Measurements from ENCODE around the gene FKBP8.

Gene FKBP8

GRCh38 chr19:18538115-18538514 is 5.3 kb downstream of the FKBP8 start:
- H3K4me1 ChIP-seq (ENCODE audit: insufficient read depth, poor library complexity, severe bottlenecking), result no peaks in the 10 kb centered on the region
- H3K27me3 ChIP-seq (ENCODE audit: insufficient read depth, poor library complexity, severe bottlenecking), result no peaks in the 10 kb centered on the region
- H3K36me3 ChIP-seq (ENCODE audit: low read depth), result peaks cover 54% of the 10 kb centered on the region
- no peak overlapping the region for H3K4me3 ChIP-seq (ENCODE audit: severe bottlenecking)
- no peaks in the 10 kb centered on the region for H3K9me3 ChIP-seq (ENCODE audit: severe bottlenecking)
- DNase-seq (ENCODE audit: low spot score) (no peak), ATAC-seq (ENCODE audit: low read depth) (no peak)
- no peak overlapping the region for H3K27ac ChIP-seq (ENCODE audit: poor library complexity, severe bottlenecking)
- TF ChIP-seq CTCF (IDR thresholded peaks at IDR 0.05; ENCODE audit: poor library complexity, severe bottlenecking), result no peak

- H3K27ac ChIP-seq (ENCODE audit: poor library complexity, severe bottlenecking), result no peak overlapping the region
- H3K4me1 ChIP-seq (ENCODE audit: insufficient read depth, poor library complexity, severe bottlenecking), result no peaks in the 10 kb centered on the region
- DNase-seq (ENCODE audit: low spot score), result no peak
- ATAC-seq (ENCODE audit: low read depth), result no peak
- H3K36me3 ChIP-seq (ENCODE audit: low read depth), result peaks cover 61% of the 10 kb centered on the region
- H3K9me3 ChIP-seq (ENCODE audit: severe bottlenecking), result no peaks in the 10 kb centered on the region
- no peak for TF ChIP-seq CTCF (IDR thresholded peaks at IDR 0.05; ENCODE audit: poor library complexity, severe bottlenecking)
- H3K4me3 ChIP-seq (ENCODE audit: severe bottlenecking), result no peak overlapping the region
- H3K27me3 ChIP-seq (ENCODE audit: insufficient read depth, poor library complexity, severe bottlenecking), result no peaks in the 10 kb centered on the region
Measured at GRCh38 chr19:18537431-18537830, 5.9 kb downstream of the FKBP8 start.

GRCh38 chr19:18536475-18536874 is 6.9 kb downstream of the FKBP8 start:
- Histone ChIP-seq H3K27ac (ENCODE audit: poor library complexity, severe bottlenecking) (no peak overlapping the region), H3K9me3 (ENCODE audit: severe bottlenecking) (no peaks in the 10 kb centered on the region), H3K36me3 (ENCODE audit: low read depth) (peaks cover 66% of the 10 kb centered on the region), H3K4me3 (ENCODE audit: severe bottlenecking) (no peak overlapping the region), H3K4me1 (ENCODE audit: insufficient read depth, poor library complexity, severe bottlenecking) (no peaks in the 10 kb centered on the region), H3K27me3 (ENCODE audit: insufficient read depth, poor library complexity, severe bottlenecking) (no peaks in the 10 kb centered on the region)
- ATAC-seq (ENCODE audit: low read depth) (no peak), DNase-seq (ENCODE audit: low spot score) (no peak)
- no peak for TF ChIP-seq CTCF (IDR thresholded peaks at IDR 0.05; ENCODE audit: poor library complexity, severe bottlenecking)

GRCh38 chr19:18533058-18533457 is 10.3 kb downstream of the FKBP8 start:
- H3K4me1 ChIP-seq (ENCODE audit: insufficient read depth, poor library complexity, severe bottlenecking), result no peaks in the 10 kb centered on the region
- no peak overlapping the region for H3K27ac ChIP-seq (ENCODE audit: poor library complexity, severe bottlenecking)
- TF ChIP-seq CTCF (IDR thresholded peaks at IDR 0.05; ENCODE audit: poor library complexity, severe bottlenecking), result no peak
- H3K4me3 ChIP-seq (ENCODE audit: severe bottlenecking), result no peak overlapping the region
- H3K27me3 ChIP-seq (ENCODE audit: insufficient read depth, poor library complexity, severe bottlenecking), result no peaks in the 10 kb centered on the region
- no peaks in the 10 kb centered on the region for H3K9me3 ChIP-seq (ENCODE audit: severe bottlenecking)
- DNase-seq (ENCODE audit: low spot score) (peak; percentile 47), ATAC-seq (ENCODE audit: low read depth) (no peak)
- peaks cover 49% of the 10 kb centered on the region for H3K36me3 ChIP-seq (ENCODE audit: low read depth)

- TF ChIP-seq CTCF (IDR thresholded peaks at IDR 0.05; ENCODE audit: poor library complexity, severe bottlenecking), result no peak
- Histone ChIP-seq H3K27ac (ENCODE audit: poor library complexity, severe bottlenecking) (no peak overlapping the region), H3K4me1 (ENCODE audit: insufficient read depth, poor library complexity, severe bottlenecking) (no peaks in the 10 kb centered on the region), H3K4me3 (ENCODE audit: severe bottlenecking) (no peak overlapping the region), H3K9me3 (ENCODE audit: severe bottlenecking) (no peaks in the 10 kb centered on the region), H3K27me3 (ENCODE audit: insufficient read depth, poor library complexity, severe bottlenecking) (no peaks in the 10 kb centered on the region), H3K36me3 (ENCODE audit: low read depth) (peaks cover 43% of the 10 kb centered on the region)
- ATAC-seq (ENCODE audit: low read depth) (no peak), DNase-seq (ENCODE audit: low spot score) (no peak)
Measured at GRCh38 chr19:18532168-18532890, 11.0 kb downstream of the FKBP8 start.

Measured in RWPE2 (cell line).